HepG2 (cell line): ENCODE data around the gene GCM1. TPM values are rescaled to one million over a fixed set of nuclear protein-coding genes. Genes with fewer than 3 reads are reported as not detected.

Source experiments
- BHLHE40 ChIP-seq: IDR thresholded peaks from 2 replicates; pipeline ENCODE4 v1.6.1; 2011; ENCODE audit warnings: low read length, improper control_type of control experiment
- CREM ChIP-seq, 2 experiments: sonication (generic) in 1 of 2; formaldehyde crosslinking in 1 of 2; IDR thresholded peaks; 2 replicates each; pipeline versions ENCODE4 v1.4.0 to v1.6.1; 2016 to 2020; ENCODE audit warnings: antibody characterized with exemption in 1 of 2, mild to moderate bottlenecking in 1 of 2, missing genetic modification reagents in 1 of 2
- ELF1 ChIP-seq: sonication (generic); formaldehyde crosslinking; IDR thresholded peaks from 2 replicates; pipeline ENCODE4 v1.4.0; 2020; ENCODE audit warnings: missing genetic modification reagents
- NFIC ChIP-seq: IDR thresholded peaks from 2 replicates; pipeline ENCODE4 v1.6.1; 2012; ENCODE audit warnings: mild to moderate bottlenecking, low read length, inconsistent platforms
- NFYB ChIP-seq: sonication (generic); formaldehyde crosslinking; IDR thresholded peaks from 2 replicates; pipeline ENCODE4 v1.4.0; 2020; ENCODE audit warnings: missing genetic modification reagents
- RARA ChIP-seq: IDR thresholded peaks from 2 replicates; pipeline ENCODE4 v1.6.1; 2016; ENCODE audit warnings: missing genetic modification reagents, missing compliant biosample characterization
- ZNF207 ChIP-seq: fragments of 450-650 bp; IDR thresholded peaks from 2 replicates; pipeline ENCODE4 v1.6.1; 2016; ENCODE audit warnings: antibody characterized with exemption, borderline replicate concordance
- ZNF430 ChIP-seq: sonication (generic); formaldehyde crosslinking; IDR thresholded peaks from 2 replicates; pipeline ENCODE4 v1.9.0; 2021; ENCODE audit warnings: mild to moderate bottlenecking, missing genetic modification reagents
- ZNF558 ChIP-seq: sonication (generic); formaldehyde crosslinking; IDR thresholded peaks from 2 replicates; pipeline ENCODE4 v1.9.0; 2022; ENCODE audit warnings: mild to moderate bottlenecking, missing genetic modification reagents, borderline replicate concordance
- polyA plus RNA-seq, 8 experiments: library from polyadenylated mRNA; depleted of rRNA in 3 of 8; stranded (reverse) in 7 of 8; unstranded in 1 of 8; fragments of >200 nt; fragmentation: Illumina TruSeq in 4 of 8; extraction: Trizol in 4 of 8; gene quantifications; 2 replicates each; pipeline versions ENCODE4 v1.2.1 to v1.2.3, GENCODE V29; 2011 to 2016; ENCODE audit warnings: low read depth in 4 of 8, missing spikeins in 1 of 8, mixed read lengths in 1 of 8; ENCODE audit not compliant: insufficient read depth in 1 of 8
- total RNA-seq, 5 experiments: library from RNA; depleted of rRNA; stranded (reverse); fragments of >200 nt; fragmentation: Illumina TruSeq; extraction: Trizol; gene quantifications; 2 replicates each; pipeline ENCODE4 v1.2.3, GENCODE V29; 2016; ENCODE audit warnings: low read depth in 1 of 5
- TF ChIP-seq, protein P1 (sequence below): sonication (generic); formaldehyde crosslinking; IDR thresholded peaks from 2 replicates; pipeline ENCODE4 v1.8.1; 2022; ENCODE audit warnings: low read depth, mild to moderate bottlenecking, missing genetic modification reagents
- TF ChIP-seq, protein P2 (sequence below): sonication (generic); formaldehyde crosslinking; conservative IDR thresholded peaks from 2 replicates; pipeline ENCODE4 v1.8.0; 2022; ENCODE audit warnings: mild to moderate bottlenecking, moderate library complexity, missing genetic modification reagents
- TF ChIP-seq, protein P3 (sequence below): sonication (generic); formaldehyde crosslinking; conservative IDR thresholded peaks from 2 replicates; pipeline ENCODE4 v1.4.0; 2020; ENCODE audit warnings: missing genetic modification reagents

The GCM1 gene
- total and polyA plus RNA-seq, 2 of the 13 experiments (the other 11 are each of a cell fraction or from before 2014, with no cell fraction given) = 0.04 to 0.13 TPM

DNA sequence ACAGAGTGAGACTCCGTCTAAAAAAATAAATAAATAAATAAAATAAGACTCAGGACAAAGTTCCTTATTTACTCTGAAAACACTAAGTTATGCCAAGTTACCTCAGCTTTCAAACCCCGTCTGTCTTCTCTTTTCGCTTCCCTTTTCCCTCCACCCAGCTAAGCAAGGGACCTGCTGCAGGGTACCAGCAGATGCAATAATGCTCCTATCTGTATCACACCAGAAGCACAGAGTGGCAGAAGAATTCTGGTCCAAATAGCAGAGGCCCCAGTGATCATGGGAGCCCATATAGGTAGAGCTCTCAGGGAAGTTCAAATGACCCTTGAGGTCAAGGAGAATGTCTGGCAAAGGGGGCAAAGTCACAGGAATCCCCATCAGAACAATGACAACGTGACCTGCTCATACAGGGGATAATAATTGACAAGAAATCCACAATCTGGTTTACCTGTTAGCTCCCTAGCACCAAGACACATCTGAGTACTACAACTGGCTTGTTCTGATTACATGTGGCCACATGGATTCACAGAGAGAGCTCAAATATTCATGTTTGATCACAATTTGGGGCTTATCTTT is 8.7 kb downstream of the GCM1 start (continued):
- TF ChIP-seq RARA (CRISPR knock-in tag) (no peak), NFIC (no peak), BHLHE40 (no peak; the same call in 1 of the 2 replicates), CREM (IDR thresholded peaks at IDR 0.05) (0 out of 2 replicates have a peak, but pooled peaks have one; percentile 13), CREM (CRISPR knock-in tag; IDR thresholded peaks at IDR 0.05) (no peak), ELF1 (CRISPR knock-in tag) (no peak), ZNF430 (no peak), NFYB (CRISPR knock-in tag) (no peak), ZNF558 (no peak), ZNF207 (no peak)
- TF ChIP-seq, protein P1, sequence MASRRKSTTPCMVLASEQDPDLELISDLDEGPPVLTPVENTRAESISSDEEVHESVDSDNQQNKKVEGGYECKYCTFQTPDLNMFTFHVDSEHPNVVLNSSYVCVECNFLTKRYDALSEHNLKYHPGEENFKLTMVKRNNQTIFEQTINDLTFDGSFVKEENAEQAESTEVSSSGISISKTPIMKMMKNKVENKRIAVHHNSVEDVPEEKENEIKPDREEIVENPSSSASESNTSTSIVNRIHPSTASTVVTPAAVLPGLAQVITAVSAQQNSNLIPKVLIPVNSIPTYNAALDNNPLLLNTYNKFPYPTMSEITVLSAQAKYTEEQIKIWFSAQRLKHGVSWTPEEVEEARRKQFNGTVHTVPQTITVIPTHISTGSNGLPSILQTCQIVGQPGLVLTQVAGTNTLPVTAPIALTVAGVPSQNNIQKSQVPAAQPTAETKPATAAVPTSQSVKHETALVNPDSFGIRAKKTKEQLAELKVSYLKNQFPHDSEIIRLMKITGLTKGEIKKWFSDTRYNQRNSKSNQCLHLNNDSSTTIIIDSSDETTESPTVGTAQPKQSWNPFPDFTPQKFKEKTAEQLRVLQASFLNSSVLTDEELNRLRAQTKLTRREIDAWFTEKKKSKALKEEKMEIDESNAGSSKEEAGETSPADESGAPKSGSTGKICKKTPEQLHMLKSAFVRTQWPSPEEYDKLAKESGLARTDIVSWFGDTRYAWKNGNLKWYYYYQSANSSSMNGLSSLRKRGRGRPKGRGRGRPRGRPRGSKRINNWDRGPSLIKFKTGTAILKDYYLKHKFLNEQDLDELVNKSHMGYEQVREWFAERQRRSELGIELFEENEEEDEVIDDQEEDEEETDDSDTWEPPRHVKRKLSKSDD (CRISPR knock-in tag) = no peak
- TF ChIP-seq, protein P2, sequence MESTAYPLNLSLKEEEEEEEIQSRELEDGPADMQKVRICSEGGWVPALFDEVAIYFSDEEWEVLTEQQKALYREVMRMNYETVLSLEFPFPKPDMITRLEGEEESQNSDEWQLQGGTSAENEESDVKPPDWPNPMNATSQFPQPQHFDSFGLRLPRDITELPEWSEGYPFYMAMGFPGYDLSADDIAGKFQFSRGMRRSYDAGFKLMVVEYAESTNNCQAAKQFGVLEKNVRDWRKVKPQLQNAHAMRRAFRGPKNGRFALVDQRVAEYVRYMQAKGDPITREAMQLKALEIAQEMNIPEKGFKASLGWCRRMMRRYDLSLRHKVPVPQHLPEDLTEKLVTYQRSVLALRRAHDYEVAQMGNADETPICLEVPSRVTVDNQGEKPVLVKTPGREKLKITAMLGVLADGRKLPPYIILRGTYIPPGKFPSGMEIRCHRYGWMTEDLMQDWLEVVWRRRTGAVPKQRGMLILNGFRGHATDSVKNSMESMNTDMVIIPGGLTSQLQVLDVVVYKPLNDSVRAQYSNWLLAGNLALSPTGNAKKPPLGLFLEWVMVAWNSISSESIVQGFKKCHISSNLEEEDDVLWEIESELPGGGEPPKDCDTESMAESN (CRISPR knock-in tag) = no peak
- TF ChIP-seq, protein P3, sequence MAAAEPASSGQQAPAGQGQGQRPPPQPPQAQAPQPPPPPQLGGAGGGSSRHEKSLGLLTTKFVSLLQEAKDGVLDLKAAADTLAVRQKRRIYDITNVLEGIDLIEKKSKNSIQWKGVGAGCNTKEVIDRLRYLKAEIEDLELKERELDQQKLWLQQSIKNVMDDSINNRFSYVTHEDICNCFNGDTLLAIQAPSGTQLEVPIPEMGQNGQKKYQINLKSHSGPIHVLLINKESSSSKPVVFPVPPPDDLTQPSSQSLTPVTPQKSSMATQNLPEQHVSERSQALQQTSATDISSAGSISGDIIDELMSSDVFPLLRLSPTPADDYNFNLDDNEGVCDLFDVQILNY = no peak
- TF ChIP-seq, all 625 proteins: peak for 17
